BE2C (cell line): ENCODE measurements around the gene IFI27L1.

ENCODE experiments used
- DNase-seq: peaks from one replicate; pipeline ENCODE4 v3.0.0-alpha.2; 2020
- H3K27me3 ChIP-seq: fragments of 250-450 bp; sonication (Bioruptor Pico); 2 replicates; pipeline ENCODE4 v1.5.1; 2020; ENCODE audit warnings: mild to moderate bottlenecking
- H3K36me3 ChIP-seq: fragments of 250-450 bp; sonication (Bioruptor Pico); 2 replicates; pipeline ENCODE4 v1.5.1; 2020; ENCODE audit warnings: mild to moderate bottlenecking
- H3K4me1 ChIP-seq: fragments of 250-450 bp; sonication (Bioruptor Pico); 2 replicates; pipeline ENCODE4 v1.5.1; 2020
- H3K4me3 ChIP-seq: 2 replicates; pipeline ENCODE4 v1.5.1; 2011; ENCODE audit warnings: low read depth, low read length
- H3K9me3 ChIP-seq: fragments of 250-450 bp; sonication (Bioruptor Pico); 2 replicates; pipeline ENCODE4 v1.5.1; 2020
- TF ChIP-seq, protein P1 (sequence below): IDR thresholded peaks from 2 replicates; pipeline ENCODE4 v1.5.1; 2012; ENCODE audit warnings: mild to moderate bottlenecking, low read depth, low read length

The IFI27L1 gene

GRCh38 chr14:94038510-94038909, 42.6 kb upstream of the IFI27L1 start:
- H3K36me3 ChIP-seq = peaks cover 4% of the 10 kb centered on the region; the same call in 1 of the 2 replicates
- peaks cover 2% of the 10 kb centered on the region for H3K4me1 ChIP-seq
- H3K9me3 ChIP-seq = no peaks in the 10 kb centered on the region
- TF ChIP-seq, protein P1, sequence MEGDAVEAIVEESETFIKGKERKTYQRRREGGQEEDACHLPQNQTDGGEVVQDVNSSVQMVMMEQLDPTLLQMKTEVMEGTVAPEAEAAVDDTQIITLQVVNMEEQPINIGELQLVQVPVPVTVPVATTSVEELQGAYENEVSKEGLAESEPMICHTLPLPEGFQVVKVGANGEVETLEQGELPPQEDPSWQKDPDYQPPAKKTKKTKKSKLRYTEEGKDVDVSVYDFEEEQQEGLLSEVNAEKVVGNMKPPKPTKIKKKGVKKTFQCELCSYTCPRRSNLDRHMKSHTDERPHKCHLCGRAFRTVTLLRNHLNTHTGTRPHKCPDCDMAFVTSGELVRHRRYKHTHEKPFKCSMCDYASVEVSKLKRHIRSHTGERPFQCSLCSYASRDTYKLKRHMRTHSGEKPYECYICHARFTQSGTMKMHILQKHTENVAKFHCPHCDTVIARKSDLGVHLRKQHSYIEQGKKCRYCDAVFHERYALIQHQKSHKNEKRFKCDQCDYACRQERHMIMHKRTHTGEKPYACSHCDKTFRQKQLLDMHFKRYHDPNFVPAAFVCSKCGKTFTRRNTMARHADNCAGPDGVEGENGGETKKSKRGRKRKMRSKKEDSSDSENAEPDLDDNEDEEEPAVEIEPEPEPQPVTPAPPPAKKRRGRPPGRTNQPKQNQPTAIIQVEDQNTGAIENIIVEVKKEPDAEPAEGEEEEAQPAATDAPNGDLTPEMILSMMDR = no peak
- no peak overlapping the region for H3K4me3 ChIP-seq
- DNase-seq = no peak
- no peaks in the 10 kb centered on the region for H3K27me3 ChIP-seq

DNA sequence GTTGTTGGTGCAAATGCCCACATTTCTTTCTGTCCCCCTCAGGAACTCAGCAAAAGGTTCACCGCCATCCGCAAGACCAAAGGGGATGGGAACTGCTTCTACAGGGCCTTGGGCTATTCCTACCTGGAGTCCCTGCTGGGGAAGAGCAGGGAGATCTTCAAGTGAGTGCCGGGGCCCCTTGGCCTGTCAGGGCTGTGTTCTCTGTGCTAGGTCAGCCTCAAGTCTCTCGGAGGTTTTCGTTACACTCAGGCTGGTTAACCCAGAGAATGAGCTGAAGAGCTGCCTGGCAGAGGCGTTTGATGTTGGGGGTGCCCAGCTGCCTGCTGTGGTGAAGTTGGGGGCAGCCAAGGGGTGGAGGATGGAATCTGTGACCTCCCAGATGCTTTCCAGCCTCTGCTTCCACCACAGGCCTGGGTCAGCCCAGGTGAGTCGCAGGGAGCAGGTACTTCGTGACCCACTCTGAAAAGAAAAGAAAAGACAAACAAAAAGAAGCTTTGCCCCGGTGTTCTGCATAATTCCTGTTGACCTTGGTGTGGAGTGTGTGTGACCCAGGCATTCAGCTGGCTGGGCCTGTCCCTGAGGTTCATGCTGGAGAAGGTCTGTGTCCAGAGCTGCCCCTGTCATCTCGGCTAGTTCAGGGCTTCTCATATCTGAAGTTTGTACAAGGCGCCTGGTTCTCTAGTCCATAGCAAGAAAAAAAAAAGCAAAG, 42.0 kb upstream of the IFI27L1 start:
- DNase-seq = no peak
- H3K27me3 ChIP-seq = no peaks in the 10 kb centered on the region
- H3K9me3 ChIP-seq = no peaks in the 10 kb centered on the region
- TF ChIP-seq, protein P1 = no peak
- peaks cover 7% of the 10 kb centered on the region; the same call in 1 of the 2 replicates for H3K36me3 ChIP-seq
- no peak overlapping the region for H3K4me3 ChIP-seq
- H3K4me1 ChIP-seq = peaks cover 2% of the 10 kb centered on the region

GRCh38 chr14:94040247-94040646, 40.9 kb upstream of the IFI27L1 start:
- Histone ChIP-seq H3K4me3 (no peak overlapping the region), H3K4me1 (peaks cover 2% of the 10 kb centered on the region), H3K36me3 (peaks cover 7% of the 10 kb centered on the region; the same call in 1 of the 2 replicates), H3K27me3 (no peaks in the 10 kb centered on the region), H3K9me3 (no peaks in the 10 kb centered on the region)
- TF ChIP-seq, protein P1 = no peak
- DNase-seq = no peak

DNA sequence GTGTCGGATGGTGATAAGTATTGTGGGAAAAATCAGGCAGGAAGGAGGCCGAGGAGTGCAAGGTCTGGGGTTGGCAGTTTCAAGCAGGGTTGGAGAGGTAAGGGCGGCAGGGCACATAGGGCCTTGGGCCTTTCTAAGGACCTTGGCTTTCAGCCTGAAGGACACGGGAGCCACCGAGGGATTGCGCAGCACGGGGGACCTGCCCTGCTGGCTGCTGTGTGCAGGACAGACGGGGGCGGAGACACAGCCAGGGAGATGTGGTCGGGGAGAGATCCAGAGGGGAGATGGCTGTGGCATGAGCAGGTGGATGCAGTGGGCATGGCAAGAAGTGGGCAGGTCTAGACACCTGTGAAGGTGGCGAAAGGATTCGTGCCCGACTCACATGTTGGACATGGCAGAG, 40.3 kb upstream of the IFI27L1 start:
- Histone ChIP-seq H3K27me3 (no peaks in the 10 kb centered on the region), H3K4me1 (peaks cover 2% of the 10 kb centered on the region), H3K4me3 (no peak overlapping the region), H3K9me3 (no peaks in the 10 kb centered on the region), H3K36me3 (peaks cover 12% of the 10 kb centered on the region; the same call in 1 of the 2 replicates)
- no peak for DNase-seq
- TF ChIP-seq, protein P1 = no peak

- DNase-seq = no peak
- H3K36me3 ChIP-seq = peaks cover 16% of the 10 kb centered on the region
- no peak overlapping the region for H3K4me3 ChIP-seq
- no peaks in the 10 kb centered on the region for H3K27me3 ChIP-seq
- peaks cover under 1% of the 10 kb centered on the region for H3K4me1 ChIP-seq
- no peaks in the 10 kb centered on the region for H3K9me3 ChIP-seq
- TF ChIP-seq, protein P1 = no peak
These were observed 39.4 kb upstream of the IFI27L1 start for GRCh38 chr14:94041551-94042346.
